DMS 273 treated with DMSO at 0.1 percent for 48 hours (cell line): ENCODE results near the gene UBAP2L.

Source experiments
- DNase-seq: peaks from one replicate; lab custom pipeline; 2025; lab: John Stamatoyannopoulos, UW

The UBAP2L gene, protein sequence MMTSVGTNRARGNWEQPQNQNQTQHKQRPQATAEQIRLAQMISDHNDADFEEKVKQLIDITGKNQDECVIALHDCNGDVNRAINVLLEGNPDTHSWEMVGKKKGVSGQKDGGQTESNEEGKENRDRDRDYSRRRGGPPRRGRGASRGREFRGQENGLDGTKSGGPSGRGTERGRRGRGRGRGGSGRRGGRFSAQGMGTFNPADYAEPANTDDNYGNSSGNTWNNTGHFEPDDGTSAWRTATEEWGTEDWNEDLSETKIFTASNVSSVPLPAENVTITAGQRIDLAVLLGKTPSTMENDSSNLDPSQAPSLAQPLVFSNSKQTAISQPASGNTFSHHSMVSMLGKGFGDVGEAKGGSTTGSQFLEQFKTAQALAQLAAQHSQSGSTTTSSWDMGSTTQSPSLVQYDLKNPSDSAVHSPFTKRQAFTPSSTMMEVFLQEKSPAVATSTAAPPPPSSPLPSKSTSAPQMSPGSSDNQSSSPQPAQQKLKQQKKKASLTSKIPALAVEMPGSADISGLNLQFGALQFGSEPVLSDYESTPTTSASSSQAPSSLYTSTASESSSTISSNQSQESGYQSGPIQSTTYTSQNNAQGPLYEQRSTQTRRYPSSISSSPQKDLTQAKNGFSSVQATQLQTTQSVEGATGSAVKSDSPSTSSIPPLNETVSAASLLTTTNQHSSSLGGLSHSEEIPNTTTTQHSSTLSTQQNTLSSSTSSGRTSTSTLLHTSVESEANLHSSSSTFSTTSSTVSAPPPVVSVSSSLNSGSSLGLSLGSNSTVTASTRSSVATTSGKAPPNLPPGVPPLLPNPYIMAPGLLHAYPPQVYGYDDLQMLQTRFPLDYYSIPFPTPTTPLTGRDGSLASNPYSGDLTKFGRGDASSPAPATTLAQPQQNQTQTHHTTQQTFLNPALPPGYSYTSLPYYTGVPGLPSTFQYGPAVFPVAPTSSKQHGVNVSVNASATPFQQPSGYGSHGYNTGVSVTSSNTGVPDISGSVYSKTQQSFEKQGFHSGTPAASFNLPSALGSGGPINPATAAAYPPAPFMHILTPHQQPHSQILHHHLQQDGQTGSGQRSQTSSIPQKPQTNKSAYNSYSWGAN

DNA sequence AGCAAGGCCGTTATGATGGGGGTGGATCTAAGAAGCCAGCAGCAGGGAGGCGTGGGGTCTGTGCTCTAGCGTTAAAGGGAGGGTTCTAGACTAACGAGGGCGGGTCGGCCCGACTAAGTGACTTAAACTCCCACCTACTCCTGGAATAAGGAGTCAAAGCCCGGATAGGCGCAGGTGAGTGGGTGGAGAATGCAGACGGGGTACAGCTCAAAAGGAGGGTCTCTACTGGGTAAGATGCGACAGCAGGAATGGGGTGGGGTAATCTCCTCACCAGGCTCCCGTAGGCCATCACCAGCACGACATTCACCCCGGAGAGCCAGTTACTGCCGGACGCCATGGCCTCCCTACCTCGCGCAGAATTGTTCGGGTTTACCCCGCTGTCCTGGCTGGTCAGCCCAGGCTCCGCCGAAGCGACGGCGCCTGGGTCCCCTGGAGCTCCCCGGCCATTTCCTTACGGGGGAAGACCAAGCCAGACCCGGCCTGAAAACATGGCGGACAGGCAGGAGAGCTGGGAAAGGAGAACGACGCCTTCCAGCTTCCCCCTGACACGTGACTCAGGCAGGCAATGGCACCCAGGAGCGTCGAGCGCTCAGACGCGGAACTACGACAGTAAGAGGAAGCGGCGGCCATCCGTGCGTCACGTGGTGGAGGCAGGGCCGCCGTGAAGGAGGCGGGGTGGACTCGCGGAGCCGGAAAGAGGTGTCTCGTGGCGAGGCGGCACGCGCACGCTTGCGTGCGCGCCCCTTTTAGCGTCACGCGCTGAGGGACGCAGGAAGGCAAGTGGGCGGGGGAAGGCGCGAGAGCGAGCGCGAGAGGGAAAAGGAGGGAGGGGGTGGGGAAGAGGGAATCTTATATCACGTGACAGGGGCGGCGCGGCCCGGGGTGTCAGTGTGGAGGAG, at the start of gene UBAP2L:
TSS of gene UBAP2L (plus strand) at position 885 of the 899 bp plus-strand sequence. CDS start 4,169 bp downstream, outside the sequence.
- DNase-seq: peak; percentile 97

DNA sequence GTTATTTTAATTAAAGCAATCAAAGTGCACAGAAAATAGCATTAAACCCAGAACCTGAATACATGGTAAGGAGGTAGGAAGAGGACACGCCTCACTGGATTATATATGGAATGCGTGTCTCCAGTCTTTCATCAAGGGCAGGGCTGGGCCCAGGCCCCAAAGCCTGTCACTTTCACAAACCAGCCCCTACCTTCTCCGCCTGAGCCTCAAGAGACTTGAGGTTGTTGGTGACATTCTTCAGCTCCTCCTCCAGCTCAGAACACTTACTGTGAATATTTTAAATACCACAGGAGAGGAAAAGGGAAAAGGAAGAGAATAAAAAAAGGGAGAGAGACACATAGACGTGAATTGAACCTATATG, 49.6 kb upstream of the UBAP2L start:
- no peak for DNase-seq

DNA sequence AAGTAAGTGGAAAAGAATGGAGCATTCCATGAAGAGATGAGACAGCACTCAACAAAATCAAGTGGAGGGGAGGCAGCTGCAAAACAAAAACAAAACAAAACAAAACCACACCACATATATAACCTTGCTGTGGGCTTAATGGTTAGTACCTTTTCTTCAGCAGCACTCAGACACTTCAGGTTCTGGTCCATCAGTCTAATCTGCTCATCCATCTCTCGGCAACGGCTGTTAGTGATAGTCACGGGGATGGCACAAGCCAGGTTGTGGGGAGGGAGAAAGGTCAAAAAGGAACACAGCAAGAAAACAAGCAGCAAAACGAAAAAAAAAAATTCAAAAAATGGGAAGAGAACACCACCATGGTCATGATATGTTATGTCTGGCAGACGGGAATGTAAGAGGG, 48.9 kb upstream of the UBAP2L start:
- no peak for DNase-seq

DNA sequence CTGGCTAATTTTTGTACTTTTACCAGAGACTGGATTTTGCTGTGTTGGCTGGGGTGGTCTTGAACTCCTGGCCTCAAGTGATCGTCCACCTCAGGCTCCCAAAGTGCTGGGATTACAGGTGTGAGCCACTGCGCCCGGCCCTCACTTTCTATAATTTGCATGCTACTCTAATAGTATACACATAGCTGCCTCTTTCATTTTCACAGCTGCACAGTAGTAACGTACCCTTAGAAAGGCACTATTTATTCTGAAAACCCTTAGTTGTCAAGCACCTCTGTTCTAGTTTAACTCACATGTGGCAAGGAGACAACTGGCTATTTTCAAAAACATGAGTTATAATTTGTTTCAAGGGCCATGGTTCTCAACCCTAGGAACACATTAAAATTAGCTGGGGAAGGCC, 46.1 kb upstream of the UBAP2L start:
- no peak for DNase-seq

DNA sequence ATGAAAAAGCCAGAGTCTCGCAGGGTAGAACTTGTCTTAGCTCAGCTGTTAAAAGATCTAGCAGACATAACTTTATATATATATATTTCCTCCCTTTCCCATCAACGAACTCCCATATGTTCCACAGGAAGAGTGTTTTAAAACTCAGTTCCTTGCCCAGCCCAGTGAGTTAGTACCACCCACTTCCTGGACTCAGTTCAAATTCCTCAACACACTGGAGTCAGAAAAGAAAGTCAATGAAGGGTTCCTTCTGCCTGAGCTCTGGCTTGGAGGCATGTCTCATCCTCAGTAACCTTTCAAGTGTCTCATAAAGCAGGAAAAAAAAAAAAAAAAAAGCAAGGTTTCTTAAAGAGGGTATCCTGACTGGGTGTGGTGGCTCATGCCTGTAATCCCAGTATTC, 44.4 kb upstream of the UBAP2L start:
- no peak for DNase-seq

DNA sequence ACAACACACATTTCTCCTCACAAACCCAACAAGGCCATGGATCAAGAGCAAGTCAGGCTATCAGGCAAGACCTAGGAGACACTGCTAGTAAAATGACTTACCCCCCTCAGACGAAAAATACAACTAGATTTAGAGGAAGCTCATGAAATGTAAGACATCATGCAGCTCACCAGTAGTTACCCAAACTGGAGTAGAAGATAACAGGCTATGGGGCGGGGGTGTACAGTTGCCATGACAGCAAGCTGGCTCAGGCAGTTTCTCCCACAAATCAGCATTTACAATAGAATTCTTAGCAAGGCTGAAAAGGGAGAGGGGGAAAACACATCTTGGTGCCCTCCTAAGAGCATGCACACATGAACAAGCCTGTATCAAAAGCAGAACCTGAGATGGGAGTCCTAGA, 42.7 kb upstream of the UBAP2L start:
- no peak for DNase-seq

DNA sequence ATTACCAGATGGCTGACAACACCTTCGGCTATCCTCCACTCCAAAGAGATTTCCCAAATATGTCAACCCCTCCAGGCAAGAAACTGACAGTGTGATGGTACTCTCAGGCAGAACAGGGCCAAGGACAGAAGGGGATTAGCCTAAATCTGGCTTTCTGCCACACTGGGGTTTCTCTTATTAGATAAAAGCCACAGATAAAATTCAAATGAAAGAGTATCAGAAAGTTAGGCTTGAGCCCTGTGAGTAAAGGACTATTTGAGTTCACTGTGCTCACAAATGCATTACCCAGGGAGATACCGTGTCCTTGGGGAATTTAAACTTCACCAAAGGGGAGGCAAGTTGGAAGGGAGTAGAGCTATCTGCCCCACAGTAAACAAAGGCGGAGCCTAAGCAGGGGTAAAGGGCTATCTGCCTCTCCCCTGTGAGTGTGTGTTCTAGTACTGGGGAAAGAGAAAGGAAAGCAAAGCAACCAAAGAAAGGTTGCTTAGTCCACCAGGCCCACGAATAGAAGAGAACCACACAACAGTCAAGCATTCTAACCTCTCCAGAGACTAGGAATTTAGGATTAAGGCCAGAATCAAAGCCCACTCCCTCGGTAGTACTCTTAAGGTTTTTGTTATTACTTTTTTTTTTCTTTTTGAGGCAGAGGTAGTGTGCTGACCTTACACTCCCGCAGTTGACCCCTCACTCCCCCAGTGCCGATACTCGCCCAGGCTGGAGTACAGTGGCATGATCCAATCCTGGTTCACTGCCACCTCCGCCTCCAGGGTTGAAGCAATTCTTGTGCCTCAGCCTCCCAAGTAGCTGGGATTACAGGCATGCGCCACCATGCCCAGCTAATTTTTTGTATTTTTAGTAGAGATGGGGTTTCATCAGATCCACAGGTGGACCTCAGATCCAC, 41.6 kb upstream of the UBAP2L start:
- DNase-seq: peak; percentile 12

DNA sequence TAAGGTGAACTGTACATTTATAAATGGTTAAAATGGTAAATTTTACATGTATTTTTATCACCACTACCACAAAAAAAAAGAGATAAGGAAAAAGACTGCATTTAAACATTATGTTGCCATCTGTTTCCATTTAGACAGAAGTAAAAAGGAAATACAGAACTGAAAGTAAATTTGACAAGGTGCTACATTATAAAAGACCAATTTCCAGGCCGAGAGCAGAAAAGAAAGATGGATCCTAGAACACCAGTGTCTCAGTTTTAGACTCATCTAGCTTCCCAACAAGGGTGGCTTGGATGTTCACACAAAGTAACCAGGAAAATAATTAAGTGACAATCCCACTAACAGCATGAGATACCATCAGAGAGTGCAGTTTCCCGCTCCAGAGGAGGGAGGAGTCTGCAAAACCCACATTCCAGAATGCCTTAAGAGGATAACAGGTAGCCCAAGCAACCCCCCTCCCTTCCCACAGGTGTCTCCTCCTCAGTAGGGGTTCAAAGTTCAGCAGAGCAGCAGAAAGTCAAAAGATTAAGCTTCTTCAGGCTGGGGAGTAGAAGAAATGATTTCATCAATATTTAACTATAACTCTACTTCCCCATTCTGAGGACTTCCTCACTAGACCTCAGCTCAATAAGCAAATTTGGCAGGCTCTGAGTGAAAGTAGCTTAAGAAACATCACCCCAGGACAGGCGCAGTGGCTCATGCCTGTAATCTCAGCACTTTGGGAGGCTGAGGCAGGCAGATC, 40.6 kb upstream of the UBAP2L start:
- no peak for DNase-seq

DNA sequence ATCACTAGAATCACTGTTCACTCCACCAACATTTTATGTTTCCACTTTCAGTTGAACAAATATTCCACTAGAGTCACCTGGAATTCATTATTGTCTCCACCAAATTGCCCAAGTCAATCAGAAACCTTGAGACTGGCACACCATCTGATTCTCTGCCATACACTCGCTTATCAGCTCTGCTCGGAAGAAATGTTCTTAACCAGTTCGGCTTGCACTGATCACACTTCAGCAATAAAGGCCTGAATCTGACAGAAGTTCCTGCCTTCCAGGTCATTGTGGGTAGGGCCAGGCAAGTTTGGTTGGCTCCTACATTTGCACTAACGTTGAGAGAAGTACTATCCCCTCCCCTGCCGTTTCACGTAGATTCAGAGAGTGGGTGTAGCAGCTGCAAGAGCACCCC, 38.8 kb upstream of the UBAP2L start:
- no peak for DNase-seq

DNA sequence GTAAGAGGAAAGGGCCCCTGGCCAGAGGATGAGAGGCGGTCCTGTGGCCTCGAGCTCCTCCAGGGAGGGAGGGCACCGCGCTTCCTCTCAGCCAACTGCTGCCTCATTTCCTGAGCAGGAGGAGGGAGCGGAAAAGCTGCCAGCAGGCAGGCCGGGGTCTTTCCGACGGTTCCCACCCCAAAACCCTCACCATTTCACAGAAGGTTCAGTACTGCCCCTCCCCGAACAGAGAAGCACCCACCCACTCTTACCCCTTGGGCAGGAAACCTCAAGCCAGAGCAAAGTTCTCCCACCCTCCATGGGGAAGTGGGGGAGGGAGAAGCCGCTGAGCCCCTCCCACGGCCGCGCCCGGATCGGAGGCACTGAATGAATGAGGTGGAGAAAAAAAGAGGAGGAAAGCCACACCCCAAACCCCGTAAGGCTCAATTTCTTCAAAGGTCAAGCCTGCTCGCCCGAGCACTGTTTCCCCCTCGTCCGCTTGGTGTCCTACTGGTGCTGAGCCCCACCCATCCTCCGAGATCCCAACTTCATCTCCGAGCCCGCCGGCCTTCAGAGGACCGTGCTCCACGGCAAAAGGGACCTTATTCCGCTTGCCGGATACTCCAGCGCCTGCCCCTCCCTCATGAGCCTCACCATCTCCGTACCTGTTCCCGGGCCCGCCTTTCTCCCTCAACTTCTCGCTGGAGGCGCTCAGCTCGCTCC, 38.3 kb upstream of the UBAP2L start:
- DNase-seq: no peak

DNA sequence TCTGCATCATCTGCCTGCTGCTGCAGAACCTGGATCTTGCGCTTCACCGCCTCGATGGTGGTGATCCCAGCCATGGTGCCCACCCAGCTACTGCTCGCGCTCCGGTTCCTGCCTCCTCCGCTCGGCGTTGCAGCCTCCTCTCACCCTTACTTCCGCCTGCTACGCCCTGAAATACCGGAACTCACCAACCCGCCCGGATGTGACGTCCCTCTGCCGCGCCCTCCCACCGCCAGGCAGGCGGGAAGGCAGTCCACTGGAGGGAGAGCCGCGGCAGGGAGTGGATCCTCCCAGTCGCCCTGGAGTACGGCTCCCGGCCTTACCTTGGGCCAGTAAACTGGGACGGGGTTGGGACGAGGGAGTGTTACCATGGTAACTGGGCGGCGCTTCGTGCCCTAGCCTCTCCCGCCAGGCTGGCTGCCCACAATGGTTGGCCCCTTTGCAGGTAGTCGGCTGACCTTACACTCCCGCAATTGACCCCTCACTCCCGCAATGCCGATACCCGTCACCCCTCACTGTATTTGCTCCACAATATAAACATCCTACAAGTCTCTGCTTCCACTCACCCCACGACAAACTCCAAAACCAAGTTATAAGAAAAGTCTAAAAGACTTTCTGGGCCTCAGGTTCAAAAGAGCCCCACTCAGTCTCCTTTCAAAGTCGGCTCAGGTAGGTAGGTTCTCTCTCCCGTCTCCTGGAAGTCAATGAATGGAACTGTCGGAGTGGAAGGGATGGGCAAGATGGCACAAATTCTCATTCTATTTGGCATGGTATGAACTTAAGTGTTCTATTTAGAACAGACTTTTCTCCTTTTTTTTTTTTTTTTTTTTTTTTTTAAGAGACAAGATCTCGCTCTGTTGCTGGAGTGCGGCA, 37.5 kb upstream of the UBAP2L start:
- DNase-seq: peak; percentile 95

DNA sequence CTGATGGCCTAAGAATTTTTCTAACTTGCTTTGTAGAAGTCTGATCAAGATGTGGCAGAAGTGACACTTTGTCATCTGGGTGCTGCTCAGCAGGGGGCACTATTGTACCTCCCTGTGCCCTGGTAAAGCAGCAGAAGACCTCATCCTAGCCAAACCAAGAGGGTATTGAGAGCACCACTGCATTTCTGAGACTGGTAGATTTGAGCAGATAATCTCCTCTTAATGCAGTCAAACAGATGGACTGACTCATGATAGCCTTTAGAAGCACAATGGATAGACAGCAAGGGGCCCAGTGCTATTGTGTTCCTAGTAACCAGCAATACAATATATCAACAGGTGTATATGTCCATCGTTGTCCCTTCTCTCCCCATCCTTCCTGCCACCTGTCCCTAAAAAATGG, 34.6 kb upstream of the UBAP2L start:
- DNase-seq: no peak

DNA sequence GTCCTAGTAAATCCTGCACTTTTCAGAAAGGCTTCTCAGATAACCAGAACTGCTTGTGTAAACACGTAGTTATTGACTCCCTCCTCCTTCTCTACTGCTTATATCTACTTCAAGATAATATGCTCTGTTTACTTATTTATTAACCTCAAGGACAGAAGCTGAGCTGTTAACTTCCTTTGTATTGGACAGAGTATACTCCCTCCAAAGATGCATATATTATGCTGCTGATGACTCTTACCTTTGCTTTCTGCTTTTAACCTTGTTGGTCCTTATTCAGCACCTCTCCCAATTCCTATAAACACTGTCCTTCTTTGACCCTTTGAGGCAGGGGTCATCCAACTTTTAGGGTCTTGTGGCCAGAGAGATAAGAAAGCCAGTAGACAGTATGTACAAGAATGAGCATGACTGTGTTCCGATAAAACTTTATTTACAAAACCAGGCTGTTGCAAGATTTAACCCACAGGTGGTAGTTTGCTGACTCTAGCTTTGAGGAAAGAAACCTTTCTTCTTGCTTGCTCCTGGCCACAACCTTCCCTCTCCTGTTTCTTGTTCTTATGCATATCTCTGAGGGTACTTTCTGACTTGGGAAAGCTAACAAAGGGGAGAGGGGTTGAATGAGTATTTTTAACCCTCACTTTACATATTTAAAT, 33.8 kb upstream of the UBAP2L start:
- DNase-seq: no peak

DNA sequence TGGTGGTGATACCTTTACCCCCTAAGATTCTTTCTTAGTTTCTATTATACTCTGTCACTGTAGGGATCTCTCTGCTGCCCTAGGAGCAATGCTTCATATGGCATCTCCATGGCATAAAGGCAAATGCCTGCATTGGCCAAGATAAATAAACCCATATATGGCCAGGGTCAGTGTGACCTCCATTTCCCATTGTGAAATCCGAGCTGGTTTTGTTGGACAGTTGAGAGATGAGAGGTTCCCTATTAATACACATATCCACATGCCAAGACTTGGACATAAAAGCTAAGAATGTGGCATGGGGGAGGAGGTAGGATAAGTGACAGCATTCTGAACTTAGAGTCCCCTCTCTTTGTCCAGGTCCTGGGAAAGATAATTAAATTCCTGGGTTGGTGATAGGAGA, 30.2 kb upstream of the UBAP2L start:
- DNase-seq: no peak

DNA sequence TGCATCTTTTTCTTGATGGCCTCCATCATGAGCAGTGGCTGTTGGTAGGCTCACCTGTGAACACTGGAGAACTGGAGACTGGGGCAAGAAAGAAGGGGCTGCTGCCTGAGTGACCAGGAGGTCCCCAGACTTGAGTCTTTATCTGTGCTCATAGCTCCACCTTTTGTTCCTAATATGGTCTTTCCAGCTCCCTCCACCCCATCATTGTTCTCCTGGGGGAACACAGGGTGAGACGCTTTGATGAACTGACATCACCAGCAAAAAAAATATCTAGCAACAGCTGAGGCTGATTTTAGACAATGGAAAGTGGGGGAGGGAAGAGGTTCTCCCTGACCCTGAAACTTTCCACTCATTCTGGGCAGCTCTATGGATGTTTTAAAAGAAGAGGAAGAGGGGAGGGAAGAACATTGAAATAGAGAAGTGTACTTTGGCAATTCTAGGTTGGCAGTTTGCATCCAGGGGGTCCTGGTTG, 28.7 kb upstream of the UBAP2L start, which contains the start of gene TPM3:
TSS of gene TPM3 (minus strand) at position 111 of the 472 bp plus-strand sequence. CDS start at position 29, 82 bp downstream.
- DNase-seq: no peak

DNA sequence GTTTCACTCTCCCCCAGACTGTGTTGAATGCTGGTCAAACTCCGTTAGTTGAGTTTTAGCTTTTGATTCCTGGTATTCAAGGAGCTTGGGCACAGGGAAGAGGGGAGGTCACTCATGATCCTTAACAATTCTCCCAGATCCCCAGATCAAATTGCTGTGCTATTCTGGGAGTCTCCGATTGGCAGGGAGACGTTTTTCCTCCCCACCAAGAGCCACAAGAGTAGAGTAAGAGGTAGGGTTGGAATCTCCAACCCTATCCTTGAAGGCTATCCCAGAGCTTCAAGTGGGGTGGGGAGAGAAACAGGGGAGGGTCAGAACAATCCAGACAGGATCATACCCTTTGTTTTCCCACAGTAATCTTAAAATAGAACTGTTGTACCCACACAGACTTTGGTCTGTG, 28.3 kb upstream of the UBAP2L start:
- no peak for DNase-seq

DNA sequence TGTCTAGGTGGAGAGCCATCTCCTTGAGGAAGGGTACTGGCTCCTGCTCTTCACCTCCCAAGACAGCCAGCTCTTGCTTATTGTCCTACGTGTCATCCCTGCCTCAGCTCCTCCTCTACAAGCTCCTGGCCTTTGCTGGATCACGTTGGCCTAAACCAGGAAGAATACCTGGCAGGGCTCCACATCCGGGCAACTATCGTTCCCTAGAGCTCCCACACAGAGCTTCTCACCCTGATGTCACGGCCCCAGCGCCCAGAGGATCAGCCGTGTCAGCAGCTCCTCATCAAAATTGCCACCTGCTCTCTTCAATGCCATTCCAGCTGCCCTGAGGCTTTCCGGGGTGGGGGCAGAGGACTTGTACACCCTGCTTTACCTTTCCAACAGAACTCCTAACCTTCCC, 26.9 kb upstream of the UBAP2L start:
- DNase-seq: no peak
